Measurements from ENCODE around the gene TPO. TPM values are rescaled to one million over a fixed set of nuclear protein-coding genes. Genes with fewer than 3 reads are reported as not detected.

TPO gene
- total RNA-seq, 4 donors from 2014 or later = 0.93 to 4.6 (median 1.3) TPM

- no peaks in the 10 kb centered on the region for H3K36me3 ChIP-seq
- H3K4me1 ChIP-seq = no peaks in the 10 kb centered on the region
- H3K27ac ChIP-seq = no peak overlapping the region
- H3K4me3 ChIP-seq = no peak overlapping the region
- DNase-seq (ENCODE audit: low spot score in 2 of 2) = peak in 1 of 2 donors; percentile 13
- H3K27me3 ChIP-seq = peaks cover 4% of the 10 kb centered on the region
- 87% methylated on average over 5 of the region's 6 CpGs for WGBS
- no peak for TF ChIP-seq EP300 (IDR thresholded peaks at IDR 0.05)
- no peak for TF ChIP-seq POLR2A (IDR thresholded peaks at IDR 0.05)
- TF ChIP-seq POLR2AphosphoS5 (IDR thresholded peaks at IDR 0.05) = no peak
- TF ChIP-seq CTCF (IDR thresholded peaks at IDR 0.05) = no peak
- no peaks in the 10 kb centered on the region for H3K9me3 ChIP-seq
Observed at GRCh38 chr2:1501991-1502390, 88.7 kb downstream of the TPO start.

GRCh38 chr2:1502891-1503304 lies 89.6 kb downstream of the TPO start:
- Histone ChIP-seq H3K4me1 (no peaks in the 10 kb centered on the region), H3K4me3 (no peak overlapping the region), H3K9me3 (no peaks in the 10 kb centered on the region), H3K27me3 (peaks cover 4% of the 10 kb centered on the region), H3K36me3 (no peaks in the 10 kb centered on the region), H3K27ac (no peak overlapping the region)
- 91% methylated on average over 9 of the region's 15 CpGs for WGBS
- DNase-seq (ENCODE audit: low spot score in 2 of 2) = peak; percentile 40 to 69
- no peak for TF ChIP-seq EP300 (IDR thresholded peaks at IDR 0.05)
- no peak for TF ChIP-seq POLR2A (IDR thresholded peaks at IDR 0.05)
- no peak for TF ChIP-seq CTCF (IDR thresholded peaks at IDR 0.05)
- TF ChIP-seq POLR2AphosphoS5 (IDR thresholded peaks at IDR 0.05) = no peak

- TF ChIP-seq CTCF (IDR thresholded peaks at IDR 0.05) (no peak), POLR2A (IDR thresholded peaks at IDR 0.05) (no peak), EP300 (IDR thresholded peaks at IDR 0.05) (no peak), POLR2AphosphoS5 (IDR thresholded peaks at IDR 0.05) (no peak)
- no peak overlapping the region for H3K27ac ChIP-seq
Observed at GRCh38 chr2:1503471-1504310, 90.4 kb downstream of the TPO start.

GRCh38 chr2:1504311-1504750 lies 91.1 kb downstream of the TPO start:
- H3K4me3 ChIP-seq = no peak overlapping the region
- no peak for TF ChIP-seq EP300 (IDR thresholded peaks at IDR 0.05)
- TF ChIP-seq POLR2A (IDR thresholded peaks at IDR 0.05) = no peak
- no peak for TF ChIP-seq CTCF (IDR thresholded peaks at IDR 0.05)
- no peak for TF ChIP-seq POLR2AphosphoS5 (IDR thresholded peaks at IDR 0.05)
- H3K27me3 ChIP-seq = peaks cover 4% of the 10 kb centered on the region
- peak; percentile 40 to 45 for DNase-seq (ENCODE audit: low spot score in 2 of 2)
- WGBS = 87% methylated on average over 10 of the region's 10 CpGs
- no peaks in the 10 kb centered on the region for H3K36me3 ChIP-seq
- H3K9me3 ChIP-seq = no peaks in the 10 kb centered on the region
- peaks cover under 1% of the 10 kb centered on the region for H3K4me1 ChIP-seq
- H3K27ac ChIP-seq = no peak overlapping the region

More at GRCh38 chr2:1503471-1504310, 90.4 kb downstream of the TPO start:
- Histone ChIP-seq H3K36me3 (no peaks in the 10 kb centered on the region), H3K4me3 (no peak overlapping the region), H3K9me3 (no peaks in the 10 kb centered on the region), H3K4me1 (no peaks in the 10 kb centered on the region), H3K27me3 (peaks cover 4% of the 10 kb centered on the region)
- whole genome bisulfite sequencing = 74% methylated on average over 33 of the region's 36 CpGs
- peak; percentile 45 to 75 for DNase-seq (ENCODE audit: low spot score in 2 of 2)

GRCh38 chr2:1505031-1505441 lies 91.8 kb downstream of the TPO start:
- peaks cover 4% of the 10 kb centered on the region for H3K4me1 ChIP-seq
- WGBS = 86% methylated on average over 10 of the region's 10 CpGs
- no peak for TF ChIP-seq POLR2AphosphoS5 (IDR thresholded peaks at IDR 0.05)
- no peak for TF ChIP-seq POLR2A (IDR thresholded peaks at IDR 0.05)
- no peaks in the 10 kb centered on the region for H3K9me3 ChIP-seq
- H3K27me3 ChIP-seq = peaks cover 4% of the 10 kb centered on the region
- H3K27ac ChIP-seq = no peak overlapping the region
- H3K4me3 ChIP-seq = no peak overlapping the region
- H3K36me3 ChIP-seq = no peaks in the 10 kb centered on the region
- peak; percentile 30 to 62 for DNase-seq (ENCODE audit: low spot score in 2 of 2)

Data from suprapubic skin (tissue), 4 donors.